Neuronal stem cell (in vitro differentiated cells): ENCODE measurements around the gene ST3GAL4.
"Not testable (repeated sequence)": the region's sequence is repeated elsewhere in the genome, so short reads cannot be mapped to it uniquely, and the experiment has no call there.

Experiments used
- DNase-seq: peaks from one replicate; pipeline ENCODE4 v3.0.0-alpha.2; 2013; ENCODE audit warnings: low spot score
- H2AFZ ChIP-seq: one replicate; pipeline ENCODE4 v1.6.1; 2013; ENCODE audit warnings: mild to moderate bottlenecking, low read length, inconsistent platforms
- H2AK5ac ChIP-seq: 2 replicates; pipeline ENCODE4 v1.6.1; 2013; ENCODE audit warnings: low read depth, mild to moderate bottlenecking, inconsistent platforms, low read length, moderate library complexity, mixed read lengths
- H2BK120ac ChIP-seq: 2 replicates; pipeline ENCODE4 v1.6.1; 2013; ENCODE audit warnings: low read depth, mild to moderate bottlenecking, inconsistent platforms, low read length, moderate library complexity, mixed read lengths
- H2BK12ac ChIP-seq: one replicate; pipeline ENCODE4 v1.6.1; 2013; ENCODE audit warnings: low read length, inconsistent platforms
- H2BK15ac ChIP-seq: 2 replicates; pipeline ENCODE4 v1.6.1; 2013; ENCODE audit warnings: mild to moderate bottlenecking, low read length, inconsistent platforms, mixed read lengths
- H2BK5ac ChIP-seq: one replicate; pipeline ENCODE4 v1.6.1; 2013; ENCODE audit warnings: inconsistent platforms, mild to moderate bottlenecking, low read length, moderate library complexity
- H3K14ac ChIP-seq: one replicate; pipeline ENCODE4 v1.6.1; 2013; ENCODE audit warnings: low read length, inconsistent platforms
- H3K18ac ChIP-seq: 2 replicates; pipeline ENCODE4 v1.6.1; 2013; ENCODE audit warnings: low read length, inconsistent platforms
- H3K23ac ChIP-seq: 2 replicates; pipeline ENCODE4 v1.6.1; 2013; ENCODE audit warnings: low read depth, mild to moderate bottlenecking, mixed read lengths, low read length, inconsistent platforms; ENCODE audit not compliant: poor library complexity
- H3K27ac ChIP-seq: replicated peaks from 3 replicates; pipeline ENCODE4 v1.5.1; 2013; ENCODE audit warnings: low read length, inconsistent platforms
- H3K27me3 ChIP-seq, 3 experiments: 2 replicates each; pipeline ENCODE4 v1.6.1; 2013; ENCODE audit warnings: low read length in 3 of 3, mild to moderate bottlenecking in 2 of 3, inconsistent platforms in 1 of 3, low read depth in 1 of 3, mixed read lengths in 1 of 3, moderate library complexity in 1 of 3; ENCODE audit not compliant: control insufficient read depth in 3 of 3, insufficient read depth in 3 of 3
- H3K36me3 ChIP-seq, 2 donors: replicated peaks in 1 of 2; 2 replicates each; pipeline ENCODE4 v1.6.1; 2013; ENCODE audit warnings: low read length in 2 of 2; ENCODE audit not compliant: control insufficient read depth in 2 of 2, insufficient read depth in 2 of 2
- H3K4ac ChIP-seq: 2 replicates; pipeline ENCODE4 v1.6.1; 2013; ENCODE audit warnings: inconsistent platforms, mild to moderate bottlenecking, low read length, moderate library complexity
- H3K4me1 ChIP-seq, 2 donors: 1 replicate in 1 of 2; 2 replicates in 1 of 2; pipeline ENCODE4 v1.6.1; 2013; ENCODE audit warnings: low read length in 2 of 2, low read depth in 1 of 2; ENCODE audit not compliant: control insufficient read depth in 2 of 2, insufficient read depth in 1 of 2
- H3K4me2 ChIP-seq: one replicate; pipeline ENCODE4 v1.6.1; 2013; ENCODE audit warnings: mild to moderate bottlenecking, low read length, inconsistent platforms; ENCODE audit not compliant: insufficient read depth, poor library complexity, severe bottlenecking
- H3K4me3 ChIP-seq, 2 donors: 2 replicates each; pipeline ENCODE4 v1.5.1; 2013; ENCODE audit warnings: low read length in 2 of 2, mild to moderate bottlenecking in 2 of 2, inconsistent platforms in 1 of 2, moderate library complexity in 1 of 2
- H3K79me1 ChIP-seq: one replicate; pipeline ENCODE4 v1.6.1; 2013; ENCODE audit warnings: low read depth, mild to moderate bottlenecking, inconsistent platforms, low read length, moderate library complexity
- H3K9ac ChIP-seq: one replicate; pipeline ENCODE4 v1.6.1; 2013; ENCODE audit warnings: mild to moderate bottlenecking, low read depth, low read length, inconsistent platforms; ENCODE audit not compliant: poor library complexity
- H3K9me3 ChIP-seq, 2 donors: replicated peaks in 1 of 2; 2 replicates each; pipeline versions ENCODE3 to v1.6.1; 2013; ENCODE audit warnings: low read length in 2 of 2, mild to moderate bottlenecking in 2 of 2, inconsistent platforms in 1 of 2, low read depth in 1 of 2, mixed read lengths in 1 of 2, moderate library complexity in 1 of 2; ENCODE audit not compliant: control insufficient read depth in 2 of 2, insufficient read depth in 1 of 2
- H4K8ac ChIP-seq: one replicate; pipeline ENCODE4 v1.6.1; 2013; ENCODE audit warnings: low read depth, mild to moderate bottlenecking, inconsistent platforms, low read length, moderate library complexity
- H4K91ac ChIP-seq: one replicate; pipeline ENCODE4 v1.6.1; 2013; ENCODE audit warnings: low read length, low read depth, mild to moderate bottlenecking, inconsistent platforms; ENCODE audit not compliant: poor library complexity
- WGBS, 2 donors: extraction: QIAGEN DNeasy Blood & Tissue Kit; methylation state at CpG; one replicate each; pipeline ENCODE4 v1.1.7; 2013; ENCODE audit warnings: missing lambda C conversion rate in 2 of 2, mixed read lengths in 1 of 2; ENCODE audit not compliant: insufficient read length in 2 of 2, insufficient replicate concordance in 1 of 2; ENCODE audit errors: extremely low coverage in 2 of 2; 5-methylcytosine and 5-hydroxymethylcytosine counted together

Gene ST3GAL4

DNA sequence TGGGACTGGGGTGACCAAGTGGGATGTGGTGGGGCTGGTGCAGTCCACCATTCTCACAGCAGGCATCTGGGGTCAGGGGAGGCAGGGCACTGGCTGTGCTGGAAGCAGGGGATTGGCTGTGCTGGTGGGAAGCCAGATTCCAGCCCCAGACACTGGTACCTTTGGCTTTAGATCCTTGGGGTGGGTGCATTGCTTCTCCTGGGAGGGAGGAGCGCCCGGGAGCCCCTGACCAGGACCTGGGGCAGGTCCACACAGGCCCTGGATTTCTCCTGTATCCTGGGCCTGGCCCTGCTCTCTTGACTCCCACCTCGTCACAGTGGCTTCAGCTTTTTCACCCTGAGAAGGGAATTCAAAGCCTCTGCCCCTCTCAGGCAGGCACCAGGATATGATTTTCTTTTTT, 38.5 kb downstream of the ST3GAL4 start:
- H4K8ac ChIP-seq: no peak overlapping the region
- peaks cover 0 to 7% of the 10 kb centered on the region in 2 donors for H3K4me1 ChIP-seq
- H2BK120ac ChIP-seq: no peak overlapping the region
- H3K9ac ChIP-seq: no peak overlapping the region
- H2BK12ac ChIP-seq: no peak overlapping the region
- WGBS, 2 donors: no CpG with 5 or more reads among the region's 3 CpGs
- no peak overlapping the region for H3K18ac ChIP-seq
- no peak overlapping the region for H2BK5ac ChIP-seq
- no peak overlapping the region for H3K4me2 ChIP-seq
- no peak overlapping the region for H2BK15ac ChIP-seq
- no peak overlapping the region for H3K23ac ChIP-seq
- no peaks in the 10 kb centered on the region for H3K9me3 ChIP-seq
- H2AK5ac ChIP-seq: no peak overlapping the region
- DNase-seq: no peak
- H4K91ac ChIP-seq: no peak overlapping the region
- H2AFZ ChIP-seq: no peak overlapping the region
- H3K36me3 ChIP-seq: no peaks in the 10 kb centered on the region
- H3K14ac ChIP-seq: no peak overlapping the region
- H3K79me1 ChIP-seq: peaks cover 3% of the 10 kb centered on the region
- H3K4me3 ChIP-seq: no peak overlapping the region
- no peak overlapping the region for H3K4ac ChIP-seq
- H3K27ac ChIP-seq: no peak overlapping the region
- H3K27me3 ChIP-seq: no peaks in the 10 kb centered on the region

DNA sequence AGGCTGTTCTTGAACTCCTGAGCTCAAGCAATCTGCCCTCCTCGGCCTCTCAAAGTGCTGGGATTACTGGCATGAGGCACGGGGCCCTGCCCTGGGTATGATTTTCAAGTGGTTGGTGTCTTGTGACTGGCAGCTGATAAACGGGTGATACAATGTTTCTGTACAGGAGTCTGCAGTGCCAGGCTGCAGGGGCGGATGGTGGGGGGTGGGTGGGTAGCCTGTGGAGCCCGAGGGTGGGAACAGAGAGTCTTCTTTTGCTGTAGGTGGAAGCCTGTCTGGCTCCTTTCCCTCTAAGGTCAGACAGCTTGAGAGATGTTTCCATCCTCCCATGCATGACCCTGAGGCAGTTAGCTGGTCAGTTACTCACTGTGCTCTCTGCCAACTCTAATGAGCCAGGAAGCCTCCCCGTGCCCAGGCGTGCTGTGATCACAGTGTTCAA, 39.2 kb downstream of the ST3GAL4 start:
- not testable (repeated sequence) for H3K9me3 ChIP-seq, H2BK5ac ChIP-seq, H3K27ac ChIP-seq, H2BK120ac ChIP-seq, H2AFZ ChIP-seq, H3K79me1 ChIP-seq, H3K4me2 ChIP-seq, H4K91ac ChIP-seq, H3K27me3 ChIP-seq, H3K23ac ChIP-seq, H3K4ac ChIP-seq, H3K4me1 ChIP-seq, H2AK5ac ChIP-seq, H3K18ac ChIP-seq, H3K4me3 ChIP-seq, DNase-seq, H4K8ac ChIP-seq, H3K36me3 ChIP-seq, H3K9ac ChIP-seq, H2BK15ac ChIP-seq, H2BK12ac ChIP-seq, H3K14ac ChIP-seq
- WGBS, 2 donors: no CpG with 5 or more reads among the region's 7 CpGs

DNA sequence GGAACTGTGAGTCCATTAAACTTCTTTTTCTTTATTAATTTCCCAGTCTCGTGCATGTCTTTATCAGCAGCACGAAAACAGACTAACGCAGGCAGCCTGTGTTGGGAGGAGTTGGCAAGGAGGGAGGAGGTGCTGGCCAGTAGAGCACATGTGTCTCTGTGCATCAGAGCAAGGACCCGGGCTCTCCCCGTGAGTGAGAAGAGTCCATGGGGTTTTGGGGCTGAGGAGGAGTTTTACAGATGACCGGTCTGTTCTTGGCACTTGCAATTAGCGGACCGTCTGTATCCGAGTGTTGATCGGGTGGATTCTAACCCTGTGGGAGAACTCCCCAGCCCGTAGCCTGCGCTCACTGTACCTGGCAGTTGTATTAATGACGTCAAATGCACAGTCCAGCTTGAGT, 40.3 kb downstream of the ST3GAL4 start:
- H3K4ac ChIP-seq, H2BK120ac ChIP-seq, H4K91ac ChIP-seq, H3K4me3 ChIP-seq, H2BK12ac ChIP-seq, H2BK5ac ChIP-seq, H3K27ac ChIP-seq, H3K79me1 ChIP-seq, H2BK15ac ChIP-seq, H3K9me3 ChIP-seq, H2AFZ ChIP-seq, H3K23ac ChIP-seq, H3K9ac ChIP-seq, H3K4me1 ChIP-seq, DNase-seq, H3K27me3 ChIP-seq, H3K4me2 ChIP-seq, H3K36me3 ChIP-seq, H3K14ac ChIP-seq, H2AK5ac ChIP-seq, H3K18ac ChIP-seq, H4K8ac ChIP-seq: not testable (repeated sequence)
- no CpG with 5 or more reads among the region's 13 CpGs for WGBS, 2 donors

DNA sequence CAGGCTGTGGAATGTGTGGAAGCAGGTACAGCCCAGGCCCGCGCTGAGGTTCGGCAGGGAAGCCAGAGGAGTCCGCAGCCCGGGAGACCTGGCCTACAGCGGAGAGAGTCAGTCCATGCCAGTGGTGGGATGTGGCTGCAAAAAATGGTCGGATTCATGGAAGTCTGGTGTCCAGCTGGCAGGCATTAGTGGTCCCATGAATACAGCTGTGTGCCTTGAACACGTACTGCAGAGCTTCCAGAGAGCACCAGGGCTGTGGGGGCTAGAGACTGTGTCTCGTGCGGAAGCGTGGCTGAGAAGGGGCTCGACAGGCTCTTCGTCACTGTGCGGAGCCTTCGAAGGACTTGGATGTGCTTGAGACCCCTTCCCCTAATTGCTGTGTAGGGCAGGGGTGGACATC, 40.8 kb downstream of the ST3GAL4 start:
- H2BK12ac ChIP-seq, H3K4me3 ChIP-seq, H2AFZ ChIP-seq, H2AK5ac ChIP-seq, H2BK5ac ChIP-seq, H3K79me1 ChIP-seq, H3K27me3 ChIP-seq, H3K9me3 ChIP-seq, H2BK15ac ChIP-seq, H3K18ac ChIP-seq, H3K4me2 ChIP-seq, H3K9ac ChIP-seq, DNase-seq, H2BK120ac ChIP-seq, H3K27ac ChIP-seq, H4K91ac ChIP-seq, H3K4me1 ChIP-seq, H3K23ac ChIP-seq, H3K36me3 ChIP-seq, H4K8ac ChIP-seq, H3K14ac ChIP-seq, H3K4ac ChIP-seq: not testable (repeated sequence)
- no CpG with 5 or more reads among the region's 15 CpGs for WGBS, 2 donors
